IPS-11a (cell line): Measurements from ENCODE around the gene SEC14L1.
"Not testable (repeated sequence)": the region's sequence is repeated elsewhere in the genome, so short reads cannot be mapped to it uniquely, and the experiment has no call there.

Experiments used
- H3K4me3 ChIP-seq: one replicate; pipeline ENCODE4 v1.5.1; 2013; ENCODE audit warnings: low read depth, low read length, control low read depth

The SEC14L1 gene

GRCh38 chr17:77140878-77141767 lies at the start of gene SEC14L1:
Gene SEC14L1, plus strand, starts transcription at chr17:77140969. Its CDS starts 2,628 bp downstream, at chr17:77143597.
- H3K4me3 ChIP-seq = peak within 1 kb of the TSS; percentile 65

GRCh38 chr17:77092025-77092424 lies 48.7 kb upstream of the SEC14L1 start:
- no peak overlapping the region for H3K4me3 ChIP-seq

GRCh38 chr17:77095461-77095860 lies 45.3 kb upstream of the SEC14L1 start:
- no peak overlapping the region for H3K4me3 ChIP-seq

- H3K4me3 ChIP-seq = no peak overlapping the region
Measured at GRCh38 chr17:77096570-77097214, 44.1 kb upstream of the SEC14L1 start.

GRCh38 chr17:77097631-77098180 lies 43.1 kb upstream of the SEC14L1 start:
- H3K4me3 ChIP-seq = no peak overlapping the region

GRCh38 chr17:77098884-77099545 lies 41.8 kb upstream of the SEC14L1 start:
- H3K4me3 ChIP-seq = no peak overlapping the region

GRCh38 chr17:77099997-77100396 lies 40.8 kb upstream of the SEC14L1 start:
- H3K4me3 ChIP-seq = no peak overlapping the region

- H3K4me3 ChIP-seq = no peak overlapping the region
Measured at GRCh38 chr17:77101521-77102410, 39.0 kb upstream of the SEC14L1 start.

- H3K4me3 ChIP-seq = not testable (repeated sequence)
Measured at GRCh38 chr17:77102411-77103134, 38.2 kb upstream of the SEC14L1 start.

GRCh38 chr17:77105706-77106105 lies 35.1 kb upstream of the SEC14L1 start:
- no peak overlapping the region for H3K4me3 ChIP-seq

GRCh38 chr17:77106874-77107358 lies 33.9 kb upstream of the SEC14L1 start:
- H3K4me3 ChIP-seq = no peak overlapping the region

GRCh38 chr17:77107506-77108433 lies 33.0 kb upstream of the SEC14L1 start:
- no peak overlapping the region for H3K4me3 ChIP-seq

- H3K4me3 ChIP-seq = no peak overlapping the region
Measured at GRCh38 chr17:77109159-77109759, 31.5 kb upstream of the SEC14L1 start.

GRCh38 chr17:77109764-77110359 lies 30.9 kb upstream of the SEC14L1 start:
- H3K4me3 ChIP-seq = no peak overlapping the region

GRCh38 chr17:77111165-77111933 lies 29.4 kb upstream of the SEC14L1 start:
- H3K4me3 ChIP-seq = not testable (repeated sequence)

GRCh38 chr17:77111934-77112296 lies 28.9 kb upstream of the SEC14L1 start:
- H3K4me3 ChIP-seq = no peak overlapping the region

- H3K4me3 ChIP-seq = no peak overlapping the region
Measured at GRCh38 chr17:77115510-77115909, 25.3 kb upstream of the SEC14L1 start.
